ENCODE results near the gene DQX1.

DNA sequence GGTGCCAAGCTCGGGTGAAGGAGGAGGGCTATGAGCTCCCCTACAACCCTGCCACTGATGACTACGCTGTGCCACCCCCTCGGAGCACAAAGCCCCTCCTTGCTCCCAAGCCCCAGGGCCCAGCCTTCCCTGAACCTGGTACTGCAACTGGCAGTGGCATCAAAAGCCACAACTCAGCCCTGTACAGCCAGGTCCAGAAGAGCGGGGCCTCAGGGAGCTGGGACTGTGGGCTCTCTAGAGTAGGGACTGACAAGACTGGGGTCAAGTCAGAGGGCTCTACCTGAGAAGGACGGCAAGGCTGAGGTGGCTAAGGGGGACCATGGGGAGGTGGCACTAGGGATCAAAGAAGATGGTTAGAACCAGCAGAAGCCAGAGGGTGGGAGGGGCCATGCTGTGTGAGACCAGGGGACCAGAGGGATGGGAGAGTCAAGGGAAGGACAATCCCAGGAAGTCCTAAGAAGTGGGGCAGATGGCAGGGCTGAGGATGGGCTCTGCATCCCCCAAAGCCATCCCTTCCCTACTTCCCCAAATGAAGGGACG, 30.9 kb upstream of the DQX1 start:
- TF ChIP-seq, protein P1, sequence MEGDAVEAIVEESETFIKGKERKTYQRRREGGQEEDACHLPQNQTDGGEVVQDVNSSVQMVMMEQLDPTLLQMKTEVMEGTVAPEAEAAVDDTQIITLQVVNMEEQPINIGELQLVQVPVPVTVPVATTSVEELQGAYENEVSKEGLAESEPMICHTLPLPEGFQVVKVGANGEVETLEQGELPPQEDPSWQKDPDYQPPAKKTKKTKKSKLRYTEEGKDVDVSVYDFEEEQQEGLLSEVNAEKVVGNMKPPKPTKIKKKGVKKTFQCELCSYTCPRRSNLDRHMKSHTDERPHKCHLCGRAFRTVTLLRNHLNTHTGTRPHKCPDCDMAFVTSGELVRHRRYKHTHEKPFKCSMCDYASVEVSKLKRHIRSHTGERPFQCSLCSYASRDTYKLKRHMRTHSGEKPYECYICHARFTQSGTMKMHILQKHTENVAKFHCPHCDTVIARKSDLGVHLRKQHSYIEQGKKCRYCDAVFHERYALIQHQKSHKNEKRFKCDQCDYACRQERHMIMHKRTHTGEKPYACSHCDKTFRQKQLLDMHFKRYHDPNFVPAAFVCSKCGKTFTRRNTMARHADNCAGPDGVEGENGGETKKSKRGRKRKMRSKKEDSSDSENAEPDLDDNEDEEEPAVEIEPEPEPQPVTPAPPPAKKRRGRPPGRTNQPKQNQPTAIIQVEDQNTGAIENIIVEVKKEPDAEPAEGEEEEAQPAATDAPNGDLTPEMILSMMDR (IDR thresholded peaks at IDR 0.05), result no peak
- no peak for TF ChIP-seq POLR2A (IDR thresholded peaks at IDR 0.05)
- TF ChIP-seq EP300 (IDR thresholded peaks at IDR 0.05), result no peak

All from suprapubic skin (tissue), 3 donors.